DOHH2 (cell line): ENCODE results near the gene STX8.

Experiments
- H3F3A ChIP-seq: fragments of 200-600 bp; sonication (generic), shearing (Covaris generic); 2 replicates; pipeline ENCODE4 v1.6.0; 2016; ENCODE audit warnings: antibody characterized with exemption, mild to moderate bottlenecking; ENCODE audit not compliant: control insufficient read depth, insufficient read depth
- H3K27ac ChIP-seq: fragments of 200-600 bp; sonication (generic); 2 replicates; pipeline ENCODE4 v1.5.1; 2014; ENCODE audit warnings: low read depth, mild to moderate bottlenecking, low read length, moderate library complexity
- H3K27me3 ChIP-seq: fragments of 200-600 bp; sonication (generic); 2 replicates; pipeline ENCODE4 v1.6.1; 2014; ENCODE audit warnings: mild to moderate bottlenecking, low read length, mixed read lengths; ENCODE audit not compliant: control insufficient read depth
- H3K36me3 ChIP-seq: fragments of 200-600 bp; sonication (generic); 2 replicates; pipeline ENCODE4 v1.6.1; 2014; ENCODE audit warnings: mild to moderate bottlenecking, low read length, moderate library complexity, mixed read lengths; ENCODE audit not compliant: control insufficient read depth
- H3K4me1 ChIP-seq: fragments of 200-600 bp; sonication (generic); 2 replicates; pipeline ENCODE4 v1.6.1; 2014; ENCODE audit warnings: mild to moderate bottlenecking, low read length, mixed read lengths; ENCODE audit not compliant: control insufficient read depth
- H3K4me2 ChIP-seq: fragments of 200-600 bp; sonication (generic); 2 replicates; pipeline ENCODE4 v1.6.0; 2014; ENCODE audit warnings: mild to moderate bottlenecking, low read length, moderate library complexity
- H3K4me3 ChIP-seq: fragments of 200-600 bp; sonication (generic); 2 replicates; pipeline ENCODE4 v1.5.1; 2014; ENCODE audit warnings: mild to moderate bottlenecking, low read length, mixed read lengths
- H3K79me2 ChIP-seq: fragments of 200-600 bp; sonication (generic); 2 replicates; pipeline ENCODE4 v1.6.1; 2014; ENCODE audit warnings: mild to moderate bottlenecking, low read length, mixed read lengths; ENCODE audit not compliant: control insufficient read depth
- H3K9me2 ChIP-seq: fragments of 200-600 bp; sonication (generic); replicated peaks from 2 replicates; pipeline ENCODE4 v1.6.1; 2014; ENCODE audit warnings: mild to moderate bottlenecking, low read length, mixed read lengths; ENCODE audit not compliant: control insufficient read depth
- H3K9me3 ChIP-seq: fragments of 200-600 bp; sonication (generic); 2 replicates; pipeline ENCODE4 v1.6.1; 2014; ENCODE audit warnings: antibody characterized with exemption, low read length, mixed read lengths; ENCODE audit not compliant: control insufficient read depth, insufficient read depth
- H4K20me1 ChIP-seq: fragments of 200-600 bp; sonication (generic); 2 replicates; pipeline ENCODE4 v1.6.0; 2014; ENCODE audit warnings: low read depth, mild to moderate bottlenecking, antibody characterized with exemption, low read length, moderate library complexity; ENCODE audit not compliant: control insufficient read depth, insufficient read depth
- EZH2phosphoT487 ChIP-seq: fragments of 200-600 bp; sonication (generic); IDR thresholded peaks from 2 replicates; pipeline ENCODE4 v1.6.1; 2017; ENCODE audit warnings: borderline replicate concordance, mild to moderate bottlenecking, antibody characterized with exemption, low read length, moderate library complexity, mixed read lengths
- TF ChIP-seq, protein P1 (sequence below): fragments of 200-600 bp; sonication (generic); IDR thresholded peaks from one replicate; pipeline ENCODE4 v1.5.1; 2014; ENCODE audit warnings: antibody characterized with exemption, mild to moderate bottlenecking, low read depth, low read length; ENCODE audit not compliant: poor library complexity, severe bottlenecking

The STX8 gene

DNA sequence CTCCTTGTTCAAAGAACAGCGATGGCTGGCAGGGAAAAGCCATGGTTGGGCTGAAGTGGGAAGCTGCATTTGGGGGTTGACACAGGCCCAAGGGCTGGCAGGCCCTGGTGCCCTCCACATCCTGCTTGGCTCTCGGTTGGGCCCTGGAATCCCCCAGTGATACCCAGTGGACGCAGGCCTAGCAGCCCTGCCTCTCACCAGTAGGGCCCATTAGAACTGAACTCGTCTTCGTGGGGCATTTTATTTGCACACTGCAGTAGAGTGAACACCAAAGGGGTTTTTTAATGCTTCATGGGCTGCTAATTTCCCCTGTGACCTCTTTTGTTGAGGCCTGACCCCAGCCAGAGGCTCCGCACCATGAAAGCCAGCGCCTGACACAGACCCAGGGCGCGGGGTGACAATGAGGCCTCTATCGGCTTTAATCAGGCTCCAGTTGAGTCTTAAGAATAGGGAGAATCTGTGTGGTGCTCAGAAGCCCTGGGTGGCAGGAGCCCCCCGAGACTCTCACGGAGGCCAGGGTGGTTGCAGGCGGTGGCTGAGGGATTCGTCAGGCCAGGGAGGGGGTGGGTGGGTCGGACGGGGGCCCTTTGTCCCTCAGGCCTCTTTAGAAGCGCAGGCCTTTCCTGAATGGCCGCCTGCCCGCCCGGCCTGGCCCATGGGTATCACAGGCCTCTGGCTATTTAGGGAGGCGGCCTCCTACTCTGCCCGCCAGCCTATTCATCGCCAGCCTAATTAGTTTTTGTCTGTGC is 355.0 kb downstream of the STX8 start:
- Histone ChIP-seq H3K9me3 (peaks cover 10% of the 10 kb centered on the region), H3K27ac (no peak overlapping the region), H3K4me2 (no peak overlapping the region), H3K79me2 (no peaks in the 10 kb centered on the region), H3K4me1 (no peaks in the 10 kb centered on the region), H3K27me3 (no peaks in the 10 kb centered on the region), H3K4me3 (no peak overlapping the region), H3F3A (no peaks in the 10 kb centered on the region), H3K9me2 (no peaks in the 10 kb centered on the region), H4K20me1 (no peaks in the 10 kb centered on the region), H3K36me3 (no peaks in the 10 kb centered on the region)
- TF ChIP-seq, protein P1, sequence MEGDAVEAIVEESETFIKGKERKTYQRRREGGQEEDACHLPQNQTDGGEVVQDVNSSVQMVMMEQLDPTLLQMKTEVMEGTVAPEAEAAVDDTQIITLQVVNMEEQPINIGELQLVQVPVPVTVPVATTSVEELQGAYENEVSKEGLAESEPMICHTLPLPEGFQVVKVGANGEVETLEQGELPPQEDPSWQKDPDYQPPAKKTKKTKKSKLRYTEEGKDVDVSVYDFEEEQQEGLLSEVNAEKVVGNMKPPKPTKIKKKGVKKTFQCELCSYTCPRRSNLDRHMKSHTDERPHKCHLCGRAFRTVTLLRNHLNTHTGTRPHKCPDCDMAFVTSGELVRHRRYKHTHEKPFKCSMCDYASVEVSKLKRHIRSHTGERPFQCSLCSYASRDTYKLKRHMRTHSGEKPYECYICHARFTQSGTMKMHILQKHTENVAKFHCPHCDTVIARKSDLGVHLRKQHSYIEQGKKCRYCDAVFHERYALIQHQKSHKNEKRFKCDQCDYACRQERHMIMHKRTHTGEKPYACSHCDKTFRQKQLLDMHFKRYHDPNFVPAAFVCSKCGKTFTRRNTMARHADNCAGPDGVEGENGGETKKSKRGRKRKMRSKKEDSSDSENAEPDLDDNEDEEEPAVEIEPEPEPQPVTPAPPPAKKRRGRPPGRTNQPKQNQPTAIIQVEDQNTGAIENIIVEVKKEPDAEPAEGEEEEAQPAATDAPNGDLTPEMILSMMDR = no peak
- TF ChIP-seq EZH2phosphoT487 = no peak

DNA sequence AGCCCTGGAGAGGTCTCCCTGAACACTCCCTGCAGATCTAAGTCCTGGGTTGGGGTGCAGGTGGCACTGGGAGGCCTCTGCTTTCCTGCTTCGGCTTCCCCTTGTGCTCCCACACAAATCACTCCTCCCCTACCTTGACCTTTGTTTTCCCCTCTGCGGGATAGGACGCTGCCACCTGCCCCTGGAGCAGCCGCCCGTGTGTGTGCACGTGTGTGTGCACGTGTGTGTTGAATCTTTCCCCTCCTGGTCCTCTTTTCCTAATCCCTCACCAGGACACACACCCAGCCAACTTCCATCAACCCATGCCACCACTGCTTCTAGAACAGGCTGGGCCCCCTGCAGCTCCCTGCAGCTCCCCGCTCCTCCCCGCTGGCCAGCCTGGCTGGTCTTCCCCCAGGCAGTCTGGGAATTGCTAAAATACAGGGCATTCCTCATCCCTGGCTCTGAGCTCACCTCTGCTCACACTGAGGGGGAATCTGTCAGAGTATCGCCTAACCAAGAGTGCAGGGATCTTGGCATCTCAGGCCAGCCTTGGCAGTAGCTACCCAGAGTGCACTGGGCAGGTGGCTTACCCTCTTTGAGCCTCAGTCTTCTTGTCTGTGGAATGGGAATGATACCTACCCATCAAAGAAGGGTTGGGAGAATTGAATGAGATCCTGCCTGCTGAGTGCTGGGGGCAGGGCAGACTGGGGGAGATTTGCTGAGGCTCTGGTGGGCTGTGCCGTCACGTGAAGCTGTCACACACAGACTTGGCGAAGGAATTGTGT is 355.8 kb downstream of the STX8 start:
- Histone ChIP-seq H3K9me2 (no peaks in the 10 kb centered on the region), H3K27me3 (no peaks in the 10 kb centered on the region), H3K27ac (no peak overlapping the region), H3K79me2 (no peaks in the 10 kb centered on the region), H3F3A (no peaks in the 10 kb centered on the region), H3K36me3 (no peaks in the 10 kb centered on the region), H3K4me2 (no peak overlapping the region), H4K20me1 (no peaks in the 10 kb centered on the region), H3K4me1 (no peaks in the 10 kb centered on the region), H3K4me3 (no peak overlapping the region), H3K9me3 (peaks cover 14% of the 10 kb centered on the region)
- TF ChIP-seq EZH2phosphoT487 = no peak
- TF ChIP-seq, protein P1 = no peak

DNA sequence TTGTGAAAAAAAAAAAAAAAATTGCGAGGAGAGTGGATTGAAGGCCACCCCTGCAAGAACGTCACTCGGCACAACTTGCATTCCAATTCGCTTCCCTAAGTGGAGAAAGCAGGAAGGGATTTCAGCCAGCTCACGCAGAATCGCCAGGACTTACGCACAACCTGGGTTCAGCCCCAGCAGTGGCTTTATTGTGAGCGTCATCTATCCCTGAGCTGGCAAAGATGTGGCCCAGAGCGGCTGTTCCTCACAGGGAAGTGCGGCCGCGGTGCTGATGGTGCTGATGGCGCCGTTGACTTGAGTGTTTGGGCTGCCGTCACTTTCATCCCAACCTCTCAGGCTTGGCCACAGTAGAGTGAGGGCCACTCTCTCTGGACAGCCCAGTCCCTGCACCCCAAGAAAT is 356.7 kb downstream of the STX8 start:
- Histone ChIP-seq H3K27ac (no peak overlapping the region), H3K79me2 (no peaks in the 10 kb centered on the region), H3K36me3 (no peaks in the 10 kb centered on the region), H3F3A (no peaks in the 10 kb centered on the region), H3K4me2 (no peak overlapping the region), H3K4me3 (no peak overlapping the region), H3K9me2 (no peaks in the 10 kb centered on the region), H3K9me3 (peaks cover 14% of the 10 kb centered on the region), H4K20me1 (no peaks in the 10 kb centered on the region), H3K27me3 (no peaks in the 10 kb centered on the region), H3K4me1 (no peaks in the 10 kb centered on the region)
- no peak for TF ChIP-seq EZH2phosphoT487
- TF ChIP-seq, protein P1 = no peak
